SU-DHL-6 (cell line): Measurements from ENCODE around the gene KCNMB4.

ENCODE experiments used
- H2AFZ ChIP-seq: fragments of 200-600 bp; sonication (generic); 2 replicates; pipeline ENCODE4 v1.6.1; 2014; ENCODE audit warnings: low read depth, mild to moderate bottlenecking, moderate library complexity, mixed read lengths, antibody characterized with exemption, low read length; ENCODE audit not compliant: severe bottlenecking
- H3F3A ChIP-seq: fragments of 200-600 bp; shearing (Covaris generic); 2 replicates; pipeline ENCODE4 v1.6.0; 2016; ENCODE audit warnings: antibody characterized with exemption, mild to moderate bottlenecking; ENCODE audit not compliant: insufficient read depth
- H3K27ac ChIP-seq: fragments of 200-600 bp; sonication (generic); 2 replicates; pipeline ENCODE4 v1.5.1; 2016; ENCODE audit warnings: low read depth, mild to moderate bottlenecking, low read length, moderate library complexity, mixed read lengths
- H3K27me3 ChIP-seq: fragments of 200-600 bp; sonication (generic), shearing (Covaris generic); 2 replicates; pipeline ENCODE4 v1.6.0; 2014; ENCODE audit warnings: mild to moderate bottlenecking, low read length
- H3K36me3 ChIP-seq: fragments of 200-600 bp; sonication (generic); 2 replicates; pipeline ENCODE4 v1.6.1; 2014; ENCODE audit warnings: mild to moderate bottlenecking, low read length, mixed read lengths
- H3K4me2 ChIP-seq: fragments of 300-600, 200-600 bp; shearing (Covaris generic), sonication (generic); 2 replicates; pipeline ENCODE4 v1.6.0; 2014; ENCODE audit warnings: low read length, low read depth, mild to moderate bottlenecking; ENCODE audit not compliant: poor library complexity, severe bottlenecking
- H3K4me3 ChIP-seq: fragments of 200-600 bp; sonication (generic); 2 replicates; pipeline ENCODE4 v1.5.1; 2014; ENCODE audit warnings: antibody characterized with exemption, low read length, mild to moderate bottlenecking, mixed read lengths; ENCODE audit not compliant: insufficient read depth, poor library complexity, severe bottlenecking
- H3K79me2 ChIP-seq: fragments of 200-600 bp; sonication (generic); 2 replicates; pipeline ENCODE4 v1.6.1; 2014; ENCODE audit warnings: mild to moderate bottlenecking, low read length, moderate library complexity; ENCODE audit not compliant: insufficient read depth
- H3K9ac ChIP-seq: fragments of 200-600 bp; sonication (generic); 2 replicates; pipeline ENCODE4 v1.7.0; 2014; ENCODE audit warnings: mild to moderate bottlenecking, low read length
- H3K9me2 ChIP-seq: fragments of 200-600 bp; sonication (generic); replicated peaks from 2 replicates; pipeline ENCODE4 v1.6.1; 2014; ENCODE audit warnings: low read length; ENCODE audit not compliant: insufficient read depth
- H3K9me3 ChIP-seq: fragments of 200-600 bp; sonication (generic); 2 replicates; pipeline ENCODE4 v1.6.1; 2014; ENCODE audit warnings: low read length, mixed read lengths; ENCODE audit not compliant: insufficient read depth
- H4K20me1 ChIP-seq: fragments of 200-600 bp; sonication (generic); 2 replicates; pipeline ENCODE4 v1.6.1; 2014; ENCODE audit warnings: low read depth, mild to moderate bottlenecking, antibody characterized with exemption, low read length, moderate library complexity, mixed read lengths
- EZH2phosphoT487 ChIP-seq: fragments of 200-600 bp; sonication (generic), shearing (Covaris generic); conservative IDR thresholded peaks from 2 replicates; pipeline ENCODE4 v1.6.1; 2018; ENCODE audit warnings: mild to moderate bottlenecking, antibody characterized with exemption, low read length, moderate library complexity, mixed read lengths
- TF ChIP-seq, protein P1 (sequence below): fragments of 200-600 bp; sonication (generic); IDR thresholded peaks from one replicate; pipeline ENCODE4 v1.5.1; 2017; ENCODE audit warnings: antibody characterized with exemption, mild to moderate bottlenecking, low read length, moderate library complexity; ENCODE audit not compliant: insufficient read depth, poor library complexity, severe bottlenecking

The KCNMB4 gene

DNA sequence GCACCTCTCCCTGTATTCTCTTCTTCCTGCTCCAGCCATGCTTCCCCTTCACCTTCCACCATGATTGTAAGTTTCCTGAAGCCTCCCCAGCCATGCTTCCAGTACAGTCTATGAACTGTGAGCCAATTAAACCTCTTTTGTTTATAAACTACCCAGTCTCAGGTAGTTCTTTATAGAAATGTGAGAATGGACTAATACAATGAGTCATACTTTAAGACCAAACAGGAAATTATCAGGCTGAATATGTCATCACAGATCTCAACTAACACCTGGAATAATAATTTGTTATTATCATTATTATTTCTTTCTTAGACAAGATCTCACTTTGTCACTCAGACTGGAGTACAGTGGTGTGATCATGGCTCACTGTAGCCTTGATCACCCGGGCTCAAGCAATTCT lies 85.4 kb downstream of the KCNMB4 start:
- Histone ChIP-seq H3K79me2 (no peaks in the 10 kb centered on the region), H3K4me3 (no peak overlapping the region), H3K4me2 (no peak overlapping the region), H4K20me1 (no peaks in the 10 kb centered on the region), H3K9me2 (no peaks in the 10 kb centered on the region), H3K27ac (no peak overlapping the region), H3K27me3 (no peaks in the 10 kb centered on the region), H3K9ac (no peak overlapping the region), H3F3A (no peaks in the 10 kb centered on the region), H2AFZ (no peak overlapping the region), H3K9me3 (peaks cover 13% of the 10 kb centered on the region; the same call in 1 of the 2 replicates), H3K36me3 (no peaks in the 10 kb centered on the region)
- TF ChIP-seq, protein P1, sequence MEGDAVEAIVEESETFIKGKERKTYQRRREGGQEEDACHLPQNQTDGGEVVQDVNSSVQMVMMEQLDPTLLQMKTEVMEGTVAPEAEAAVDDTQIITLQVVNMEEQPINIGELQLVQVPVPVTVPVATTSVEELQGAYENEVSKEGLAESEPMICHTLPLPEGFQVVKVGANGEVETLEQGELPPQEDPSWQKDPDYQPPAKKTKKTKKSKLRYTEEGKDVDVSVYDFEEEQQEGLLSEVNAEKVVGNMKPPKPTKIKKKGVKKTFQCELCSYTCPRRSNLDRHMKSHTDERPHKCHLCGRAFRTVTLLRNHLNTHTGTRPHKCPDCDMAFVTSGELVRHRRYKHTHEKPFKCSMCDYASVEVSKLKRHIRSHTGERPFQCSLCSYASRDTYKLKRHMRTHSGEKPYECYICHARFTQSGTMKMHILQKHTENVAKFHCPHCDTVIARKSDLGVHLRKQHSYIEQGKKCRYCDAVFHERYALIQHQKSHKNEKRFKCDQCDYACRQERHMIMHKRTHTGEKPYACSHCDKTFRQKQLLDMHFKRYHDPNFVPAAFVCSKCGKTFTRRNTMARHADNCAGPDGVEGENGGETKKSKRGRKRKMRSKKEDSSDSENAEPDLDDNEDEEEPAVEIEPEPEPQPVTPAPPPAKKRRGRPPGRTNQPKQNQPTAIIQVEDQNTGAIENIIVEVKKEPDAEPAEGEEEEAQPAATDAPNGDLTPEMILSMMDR: no peak
- TF ChIP-seq EZH2phosphoT487: no peak

DNA sequence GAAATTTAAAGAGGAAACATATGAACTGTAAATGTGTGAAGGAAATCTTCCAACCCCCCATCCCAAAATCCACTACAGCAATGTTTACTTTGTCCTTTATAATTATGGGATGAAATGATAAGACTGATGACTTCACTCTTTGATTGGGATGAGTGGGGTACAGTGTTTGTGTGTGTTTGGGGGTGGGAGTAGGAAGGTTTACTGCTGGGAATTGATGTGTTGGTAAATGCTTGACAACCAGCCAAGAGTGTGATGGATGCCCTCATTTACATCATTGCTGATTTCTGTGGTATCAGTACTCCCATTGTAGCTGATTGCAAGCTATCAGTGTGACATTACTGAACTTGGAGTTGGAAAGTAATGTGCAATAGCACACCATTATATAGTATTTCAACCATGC lies 90.9 kb downstream of the KCNMB4 start:
- Histone ChIP-seq H3K9ac (no peak overlapping the region), H4K20me1 (no peaks in the 10 kb centered on the region), H3K36me3 (no peaks in the 10 kb centered on the region), H3K4me3 (no peak overlapping the region), H3K27ac (no peak overlapping the region), H3K4me2 (no peak overlapping the region), H3K79me2 (no peaks in the 10 kb centered on the region), H3F3A (no peaks in the 10 kb centered on the region), H3K27me3 (no peaks in the 10 kb centered on the region), H3K9me3 (peaks cover 10% of the 10 kb centered on the region; the same call in 1 of the 2 replicates), H3K9me2 (no peaks in the 10 kb centered on the region), H2AFZ (no peak overlapping the region)
- TF ChIP-seq EZH2phosphoT487: no peak
- TF ChIP-seq, protein P1: no peak

DNA sequence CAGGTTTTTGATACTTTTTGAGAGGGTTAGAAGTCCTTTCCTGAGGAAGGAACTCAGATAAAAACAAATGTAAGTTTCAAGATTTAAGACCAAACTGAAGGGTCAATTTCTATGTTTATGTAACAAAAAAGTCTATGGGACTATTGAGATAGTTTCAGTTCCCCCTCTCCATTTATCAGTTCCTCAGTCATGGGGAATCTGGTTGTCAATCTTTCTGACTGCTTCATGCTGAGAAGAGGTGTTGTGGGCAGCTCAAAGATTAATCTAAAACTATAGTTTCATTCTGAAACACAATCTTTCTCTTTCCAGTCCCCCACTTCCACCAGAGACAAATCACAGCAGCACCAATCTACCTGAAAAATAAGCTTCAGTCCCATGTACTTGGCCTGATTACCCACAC lies 93.7 kb downstream of the KCNMB4 start:
- no peak for TF ChIP-seq EZH2phosphoT487
- TF ChIP-seq, protein P1: no peak

DNA sequence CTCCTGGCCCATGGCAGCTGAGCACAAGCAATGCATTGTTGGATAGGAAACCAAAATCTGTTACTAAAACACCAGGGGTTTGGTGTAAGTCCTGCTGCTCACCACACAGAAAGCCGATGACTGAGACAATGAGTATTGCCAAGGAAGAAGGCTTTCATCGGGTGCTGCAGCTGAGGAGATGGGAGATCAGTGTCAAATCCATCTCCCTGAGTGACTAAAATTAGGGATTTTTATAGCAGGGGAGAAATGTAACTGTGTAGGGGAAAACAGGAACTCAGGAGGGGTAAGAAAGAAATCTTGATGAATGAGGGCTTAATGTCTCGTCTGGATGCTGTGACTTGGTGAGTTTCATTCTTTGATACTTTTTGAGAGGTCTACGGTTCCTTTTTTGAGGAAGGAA lies 97.9 kb downstream of the KCNMB4 start:
- TF ChIP-seq, protein P1: no peak
- TF ChIP-seq EZH2phosphoT487: no peak
- peaks cover 9% of the 10 kb centered on the region; the same call in 1 of the 2 replicates for H3K79me2 ChIP-seq
- H3K9me2 ChIP-seq: no peaks in the 10 kb centered on the region
- no peak overlapping the region for H3K4me3 ChIP-seq
- no peak overlapping the region for H3K9ac ChIP-seq
- no peaks in the 10 kb centered on the region for H4K20me1 ChIP-seq
- H3K36me3 ChIP-seq: no peaks in the 10 kb centered on the region
- H3K9me3 ChIP-seq: peaks cover 26% of the 10 kb centered on the region; the same call in 1 of the 2 replicates
- H2AFZ ChIP-seq: no peak overlapping the region
- H3K27ac ChIP-seq: no peak overlapping the region
- H3K27me3 ChIP-seq: no peaks in the 10 kb centered on the region
- H3F3A ChIP-seq: no peaks in the 10 kb centered on the region
- H3K4me2 ChIP-seq: no peak overlapping the region

More for the DNA sequence above, 93.7 kb downstream of the KCNMB4 start:
- no peak overlapping the region for H3K27ac ChIP-seq
- H3K4me2 ChIP-seq: no peak overlapping the region
- H3K4me3 ChIP-seq: no peak overlapping the region
- H3K9me2 ChIP-seq: no peaks in the 10 kb centered on the region
- H3K36me3 ChIP-seq: no peaks in the 10 kb centered on the region
- H3K9ac ChIP-seq: no peak overlapping the region
- H2AFZ ChIP-seq: no peak overlapping the region
- no peaks in the 10 kb centered on the region for H3F3A ChIP-seq
- H3K9me3 ChIP-seq: peaks cover 26% of the 10 kb centered on the region; the same call in 1 of the 2 replicates
- no peaks in the 10 kb centered on the region for H3K79me2 ChIP-seq
- H3K27me3 ChIP-seq: no peaks in the 10 kb centered on the region
- no peaks in the 10 kb centered on the region for H4K20me1 ChIP-seq
